ENCODE measurements around the gene NPAS3.

The NPAS3 gene

GRCh38 chr14:33602396-33602795 lies 663.7 kb downstream of the NPAS3 start:
- no peak for DNase-seq

GRCh38 chr14:33606591-33606990 lies 667.9 kb downstream of the NPAS3 start:
- no peak for DNase-seq

- no peak for DNase-seq
These were observed 670.9 kb downstream of the NPAS3 start for GRCh38 chr14:33609582-33609981.

- DNase-seq: no peak
These were observed 671.4 kb downstream of the NPAS3 start for GRCh38 chr14:33610121-33610520.

GRCh38 chr14:33611405-33612196 lies 672.9 kb downstream of the NPAS3 start:
- DNase-seq: no peak

- no peak for DNase-seq
These were observed 673.5 kb downstream of the NPAS3 start for GRCh38 chr14:33612197-33612505.

GRCh38 chr14:33617154-33617553 lies 678.5 kb downstream of the NPAS3 start:
- DNase-seq: no peak

GRCh38 chr14:33618361-33619105 lies 679.9 kb downstream of the NPAS3 start:
- no peak for DNase-seq

- no peak for DNase-seq
These were observed 683.8 kb downstream of the NPAS3 start for GRCh38 chr14:33622496-33622895.

GRCh38 chr14:33629792-33630191 lies 691.1 kb downstream of the NPAS3 start:
- no peak for DNase-seq

GRCh38 chr14:33631021-33631420 lies 692.3 kb downstream of the NPAS3 start:
- DNase-seq: no peak

- no peak for DNase-seq
These were observed 692.8 kb downstream of the NPAS3 start for GRCh38 chr14:33631441-33631840.

GRCh38 chr14:33634631-33635030 lies 696.0 kb downstream of the NPAS3 start:
- no peak for DNase-seq

- DNase-seq: no peak
These were observed 698.0 kb downstream of the NPAS3 start for GRCh38 chr14:33636716-33637115.

- no peak for DNase-seq
These were observed 703.4 kb downstream of the NPAS3 start for GRCh38 chr14:33642080-33642479.

GRCh38 chr14:33642691-33643244 lies 704.1 kb downstream of the NPAS3 start:
- no peak for DNase-seq

- no peak for DNase-seq
These were observed 704.9 kb downstream of the NPAS3 start for GRCh38 chr14:33643426-33644181.

GRCh38 chr14:33646692-33647260 lies 708.1 kb downstream of the NPAS3 start:
- no peak for DNase-seq

GRCh38 chr14:33647385-33647786 lies 708.7 kb downstream of the NPAS3 start:
- DNase-seq: no peak

- no peak for DNase-seq
These were observed 711.8 kb downstream of the NPAS3 start for GRCh38 chr14:33650430-33650829.

GRCh38 chr14:33652566-33653307 lies 714.1 kb downstream of the NPAS3 start:
- no peak for DNase-seq

GRCh38 chr14:33653308-33653695 lies 714.6 kb downstream of the NPAS3 start:
- DNase-seq: no peak
